Panc1 (cell line): ENCODE measurements around the gene ZFYVE28. TPM values are rescaled to one million over a fixed set of nuclear protein-coding genes. Genes with fewer than 3 reads are reported as not detected.

Source experiments
- ATAC-seq: fragments of 200-7000 bp; cut with Tn5 transposase; 2 replicates; pipeline ENCODE4 v1.9.1; 2020; ENCODE audit warnings: mild to moderate bottlenecking, moderate library complexity
- BruUV-seq: library from RNA; stranded (reverse); fragments of 400-500 nt; replicated peaks from 2 replicates; lab custom pipeline; 2021; lab: Mats Ljungman, UMichigan
- CTCF ChIA-PET: fragments of 300-600 bp; sonication (Branson Sonifier 250); formaldehyde crosslinking; loops from one replicate; lab custom pipeline; 2022; ENCODE audit warnings: antibody characterized with exemption; lab: Charles Lee
- POLR2A ChIA-PET: fragments of 300-600 bp; sonication (Branson Sonifier 250); formaldehyde crosslinking; loops from one replicate; lab custom pipeline; 2022; ENCODE audit warnings: antibody characterized with exemption; lab: Charles Lee
- DNase-seq: peaks from one replicate; pipeline ENCODE4 v3.0.0-alpha.2; 2010; ENCODE audit warnings: low read depth, low spot score
- H3K27ac ChIP-seq: 2 replicates; pipeline ENCODE4 v1.5.1; 2011; ENCODE audit warnings: mild to moderate bottlenecking, low read length, inconsistent platforms
- H3K27me3 ChIP-seq: fragments of 200-500 bp; sonication (Bioruptor generic); 2 replicates; pipeline ENCODE4 v1.6.0; 2014; ENCODE audit warnings: low read length, inconsistent platforms; ENCODE audit not compliant: control insufficient read depth, insufficient read depth
- H3K36me3 ChIP-seq: fragments of 200-500 bp; sonication (Bioruptor generic); 2 replicates; pipeline ENCODE4 v1.5.1; 2014; ENCODE audit warnings: inconsistent platforms, mild to moderate bottlenecking, low read length, moderate library complexity; ENCODE audit not compliant: control insufficient read depth, insufficient read depth
- H3K4me1 ChIP-seq: 2 replicates; pipeline ENCODE4 v1.5.1; 2011; ENCODE audit warnings: inconsistent platforms, mild to moderate bottlenecking, low read length, moderate library complexity; ENCODE audit not compliant: control insufficient read depth, insufficient read depth
- H3K4me3 ChIP-seq, 2 experiments: 2 replicates each; pipeline ENCODE4 v1.5.1; 2011 to 2012; ENCODE audit warnings: low read depth in 2 of 2, low read length in 2 of 2, mild to moderate bottlenecking in 2 of 2, inconsistent platforms in 1 of 2, moderate library complexity in 1 of 2
- H3K9me3 ChIP-seq: fragments of 200-500 bp; sonication (Bioruptor generic); 2 replicates; pipeline ENCODE4 v1.5.1; 2014; ENCODE audit warnings: low read depth, mild to moderate bottlenecking, inconsistent platforms, low read length, moderate library complexity; ENCODE audit not compliant: control insufficient read depth, insufficient read depth
- CTCF ChIP-seq: fragments of 450-650 bp; IDR thresholded peaks from 2 replicates; pipeline ENCODE4 v1.5.1; 2017; ENCODE audit warnings: mild to moderate bottlenecking
- POLR2AphosphoS5 ChIP-seq: IDR thresholded peaks from 2 replicates; pipeline ENCODE4 v1.6.1; 2012; ENCODE audit warnings: mild to moderate bottlenecking, low read depth, low read length, moderate library complexity
- REST ChIP-seq, 2 experiments: IDR thresholded peaks; 2 replicates each; pipeline ENCODE4 v1.6.1; 2011 to 2012; ENCODE audit warnings: low read depth in 2 of 2, control low read depth in 1 of 2, low read length in 1 of 2, mild to moderate bottlenecking in 1 of 2, moderate library complexity in 1 of 2; ENCODE audit not compliant: insufficient read depth in 1 of 2
- SIN3A ChIP-seq: IDR thresholded peaks from 2 replicates; pipeline ENCODE4 v1.6.1; 2012; ENCODE audit warnings: low read depth, mild to moderate bottlenecking, low read length, moderate library complexity, borderline replicate concordance; ENCODE audit not compliant: insufficient read depth
- TCF7L2 ChIP-seq: IDR thresholded peaks from 2 replicates; pipeline ENCODE4 v1.6.1; 2011; ENCODE audit warnings: mild to moderate bottlenecking, low read depth, low read length, inconsistent platforms
- in situ Hi-C: cut with HindIII; loops from 2 replicates; pipeline ENCODE4 v1.10.0; 2016; ENCODE audit warnings: low sequenced_read_pairs, low pct_unique_long_range_greater_than_20kb
- intact Hi-C: fragments of 100-400 bp; cut with micrococcal nuclease; formaldehyde crosslinking; loops from one replicate; pipeline ENCODE4 v1.10.0; 2022; ENCODE audit not compliant: unreplicated experiment
- total RNA-seq: library from RNA; stranded (reverse); gene quantifications from one replicate; pipeline ENCODE4 v1.2.1, GENCODE V29; 2021; ENCODE audit not compliant: unreplicated experiment

Gene ZFYVE28
- total RNA-seq, 1 experiment from 2014 or later: 11.9 TPM

GRCh38 chr4:2300431-2301224 lies 117.8 kb downstream of the ZFYVE28 start:
- H3K4me3 ChIP-seq: no peak overlapping the region
- TF ChIP-seq TCF7L2: no peak
- TF ChIP-seq REST (IDR thresholded peaks at IDR 0.05; ENCODE audit: insufficient read depth in 1 of 2, low read depth in 2 of 2, low read length in 1 of 2): no peak
- TF ChIP-seq POLR2AphosphoS5: no peak
- no peak for TF ChIP-seq SIN3A
- TF ChIP-seq CTCF: no peak
- in situ Hi-C loops: no loop called here
- H3K4me1 ChIP-seq: no peaks in the 10 kb centered on the region
- H3K27me3 ChIP-seq: no peaks in the 10 kb centered on the region
- no peaks in the 10 kb centered on the region for H3K9me3 ChIP-seq
- H3K27ac ChIP-seq: no peak overlapping the region
- BruUV-seq: no TSS peak
- ChIA-PET CTCF (no interaction called here), POLR2A (no interaction called here)
- H3K36me3 ChIP-seq: no peaks in the 10 kb centered on the region
- ATAC-seq: no peak
- DNase-seq: no peak
- intact Hi-C loops: no loop called here

- CTCF ChIA-PET: no interaction called here
- Histone ChIP-seq H3K9me3 (no peaks in the 10 kb centered on the region), H3K4me3 (no peak overlapping the region), H3K4me1 (no peaks in the 10 kb centered on the region), H3K27ac (no peak overlapping the region), H3K36me3 (no peaks in the 10 kb centered on the region), H3K27me3 (no peaks in the 10 kb centered on the region)
- intact Hi-C loops (no loop called here), in situ Hi-C loops (no loop called here)
- no peak for ATAC-seq
- POLR2A ChIA-PET: no interaction called here
- BruUV-seq: no TSS peak
- no peak for TF ChIP-seq REST (IDR thresholded peaks at IDR 0.05; ENCODE audit: insufficient read depth in 1 of 2, low read depth in 2 of 2, low read length in 1 of 2)
- TF ChIP-seq CTCF: no peak
- no peak for TF ChIP-seq TCF7L2
- TF ChIP-seq POLR2AphosphoS5: no peak
- no peak for TF ChIP-seq SIN3A
- no peak for DNase-seq
Observed at GRCh38 chr4:2299794-2300193, 118.7 kb downstream of the ZFYVE28 start.
